ENCODE results near the gene ATP9A. TPM values are rescaled to one million over a fixed set of nuclear protein-coding genes. Genes with fewer than 3 reads are reported as not detected.

Gene ATP9A
- polyA plus RNA-seq, 3 donors: 0.04 TPM; not detected in 2

- H3K27ac ChIP-seq (ENCODE audit: low read depth in 1 of 2, low read length in 2 of 2): no peak overlapping the region
- no peaks in the 10 kb centered on the region for H3K27me3 ChIP-seq (ENCODE audit: control insufficient read depth in 2 of 2, insufficient read depth in 2 of 2, low read length in 2 of 2)
- Mint-ChIP-seq H3K27ac (no peak overlapping the region), H3K36me3 (no peaks in the 10 kb centered on the region), H3K9me3 (no peaks in the 10 kb centered on the region), H3K4me1 (no peaks in the 10 kb centered on the region), H3K27me3 (ENCODE audit: low read depth in 3 of 3) (peaks cover 0 to 3% (median 1%) of the 10 kb centered on the region in 3 donors), H3K4me3 (no peak overlapping the region)
- no peaks in the 10 kb centered on the region for H3K9me3 ChIP-seq (replicated peaks in 1 of 2; ENCODE audit: control insufficient read depth in 1 of 2, insufficient read depth in 1 of 2, low read length in 2 of 2)
- no peaks in the 10 kb centered on the region for H4K20me1 ChIP-seq (ENCODE audit: insufficient read depth, low read length)
- no peak overlapping the region for H2AFZ ChIP-seq (ENCODE audit: insufficient read depth, low read depth, low read length, poor library complexity, severe bottlenecking)
- no peak overlapping the region for H3K4me3 ChIP-seq (replicated peaks in 1 of 3; ENCODE audit: low read depth in 2 of 3, low read length in 3 of 3)
- no peak for TF ChIP-seq CTCF (IDR thresholded peaks at IDR 0.05)
- no peaks in the 10 kb centered on the region for H3K79me2 ChIP-seq (ENCODE audit: insufficient read depth, low read length)
- H3K4me2 ChIP-seq (replicated peaks; ENCODE audit: extremely low read depth, low read length, poor library complexity, severe bottlenecking): no peak overlapping the region
- H3K4me1 ChIP-seq (ENCODE audit: control insufficient read depth in 1 of 2, insufficient read depth in 2 of 2, low read length in 2 of 2): no peaks in the 10 kb centered on the region
- no CpG with 5 or more reads among the region's 3 CpGs for WGBS (ENCODE audit: insufficient coverage)
- no peak for DNase-seq
- intact Hi-C loops (cut with micrococcal nuclease): no loop called here
- no peaks in the 10 kb centered on the region for H3K36me3 ChIP-seq (replicated peaks in 1 of 2; ENCODE audit: control insufficient read depth in 1 of 2, insufficient read depth in 2 of 2, low read length in 2 of 2)
- H3K9ac ChIP-seq (ENCODE audit: insufficient read depth, low read length, poor library complexity, severe bottlenecking): no peak overlapping the region
These were observed 152.1 kb downstream of the ATP9A start for GRCh38 chr20:51616060-51616459.

DNA sequence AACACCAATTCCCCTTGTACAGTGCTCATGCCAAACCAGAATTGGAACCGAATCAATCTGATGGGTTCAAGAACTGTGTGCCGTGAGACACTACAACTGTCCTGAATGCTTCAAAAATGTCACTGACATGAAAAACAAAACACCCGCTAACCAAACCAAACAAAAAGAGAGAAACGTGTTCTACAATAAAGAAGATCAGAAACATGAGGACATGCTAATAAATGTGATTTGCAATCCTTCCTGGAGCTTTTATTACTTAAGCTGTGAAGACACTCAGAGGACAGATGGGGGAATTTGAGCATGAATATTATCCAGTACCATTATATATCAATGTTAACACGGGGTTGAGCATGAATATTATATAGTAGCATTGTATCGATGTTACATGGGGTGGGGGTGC lies 153.5 kb downstream of the ATP9A start:
- no peak overlapping the region for H3K4me3 ChIP-seq (replicated peaks in 1 of 3; ENCODE audit: low read depth in 2 of 3, low read length in 3 of 3)
- Mint-ChIP-seq H3K4me1 (no peaks in the 10 kb centered on the region), H3K9me3 (no peaks in the 10 kb centered on the region), H3K27ac (no peak overlapping the region), H3K27me3 (ENCODE audit: low read depth in 3 of 3) (peaks cover 0 to 3% (median 2%) of the 10 kb centered on the region in 3 donors), H3K36me3 (no peaks in the 10 kb centered on the region), H3K4me3 (no peak overlapping the region)
- no peak overlapping the region for H2AFZ ChIP-seq (ENCODE audit: insufficient read depth, low read depth, low read length, poor library complexity, severe bottlenecking)
- no peak overlapping the region for H3K27ac ChIP-seq (ENCODE audit: low read depth in 1 of 2, low read length in 2 of 2)
- H3K9ac ChIP-seq (ENCODE audit: insufficient read depth, low read length, poor library complexity, severe bottlenecking): no peak overlapping the region
- no peaks in the 10 kb centered on the region for H3K9me3 ChIP-seq (replicated peaks in 1 of 2; ENCODE audit: control insufficient read depth in 1 of 2, insufficient read depth in 1 of 2, low read length in 2 of 2)
- no peaks in the 10 kb centered on the region for H3K79me2 ChIP-seq (ENCODE audit: insufficient read depth, low read length)
- no peak overlapping the region for H3K4me2 ChIP-seq (replicated peaks; ENCODE audit: extremely low read depth, low read length, poor library complexity, severe bottlenecking)
- 94% methylated on average over 2 of the region's 6 CpGs for WGBS (ENCODE audit: insufficient coverage)
- intact Hi-C loops (cut with micrococcal nuclease): no loop called here
- H3K36me3 ChIP-seq (replicated peaks in 1 of 2; ENCODE audit: control insufficient read depth in 1 of 2, insufficient read depth in 2 of 2, low read length in 2 of 2): no peaks in the 10 kb centered on the region
- TF ChIP-seq CTCF (IDR thresholded peaks at IDR 0.05): no peak
- H3K27me3 ChIP-seq (ENCODE audit: control insufficient read depth in 2 of 2, insufficient read depth in 2 of 2, low read length in 2 of 2): no peaks in the 10 kb centered on the region
- H4K20me1 ChIP-seq (ENCODE audit: insufficient read depth, low read length): no peaks in the 10 kb centered on the region
- DNase-seq: no peak
- no peaks in the 10 kb centered on the region for H3K4me1 ChIP-seq (ENCODE audit: control insufficient read depth in 1 of 2, insufficient read depth in 2 of 2, low read length in 2 of 2)
